Glutamatergic neuron (in vitro differentiated cells): ENCODE measurements around the gene FOXO1. TPM values are rescaled to one million over a fixed set of nuclear protein-coding genes. Genes with fewer than 3 reads are reported as not detected.

Source experiments
- DNase-seq: peaks from one replicate; pipeline ENCODE4 v3.0.0; 2022
- H3K27ac Mint-ChIP-seq: one replicate; pipeline ENCODE4 v1.8.0; 2020; ENCODE audit warnings: mild to moderate bottlenecking, mixed read lengths, inconsistent platforms; ENCODE audit not compliant: unreplicated experiment
- H3K27me3 Mint-ChIP-seq: one replicate; pipeline ENCODE4 v1.8.0; 2020; ENCODE audit warnings: mild to moderate bottlenecking, moderate library complexity, mixed read lengths, inconsistent platforms; ENCODE audit not compliant: unreplicated experiment
- H3K36me3 Mint-ChIP-seq: one replicate; pipeline ENCODE4 v1.8.0; 2020; ENCODE audit warnings: mild to moderate bottlenecking, mixed read lengths, inconsistent platforms; ENCODE audit not compliant: unreplicated experiment
- H3K4me1 Mint-ChIP-seq: one replicate; pipeline ENCODE4 v1.8.0; 2020; ENCODE audit warnings: mild to moderate bottlenecking, low read depth, mixed read lengths, inconsistent platforms; ENCODE audit not compliant: unreplicated experiment
- H3K4me3 Mint-ChIP-seq: one replicate; pipeline ENCODE4 v1.8.0; 2020; ENCODE audit warnings: mild to moderate bottlenecking, mixed read lengths, inconsistent platforms; ENCODE audit not compliant: unreplicated experiment
- H3K9me3 Mint-ChIP-seq: one replicate; pipeline ENCODE4 v1.8.0; 2020; ENCODE audit warnings: mild to moderate bottlenecking, moderate library complexity, mixed read lengths, inconsistent platforms; ENCODE audit not compliant: unreplicated experiment
- total RNA-seq: library from RNA; stranded (reverse); fragmentation: NEBNext Ultra II Directional; extraction: Animal tissue kit (Norgen Biotek cat#: 25700); gene quantifications from one replicate; pipeline ENCODE4 v1.2.1, GENCODE V29; 2021; ENCODE audit not compliant: unreplicated experiment
- TF ChIP-seq, protein P1 (sequence below): fragments of 200-600 bp; sonication (generic); IDR thresholded peaks from one replicate; pipeline ENCODE4 v1.5.0; 2021; ENCODE audit not compliant: partially characterized antibody, unreplicated experiment

The FOXO1 gene
- total RNA-seq, 1 donor from 2014 or later: 1.4 TPM

DNA sequence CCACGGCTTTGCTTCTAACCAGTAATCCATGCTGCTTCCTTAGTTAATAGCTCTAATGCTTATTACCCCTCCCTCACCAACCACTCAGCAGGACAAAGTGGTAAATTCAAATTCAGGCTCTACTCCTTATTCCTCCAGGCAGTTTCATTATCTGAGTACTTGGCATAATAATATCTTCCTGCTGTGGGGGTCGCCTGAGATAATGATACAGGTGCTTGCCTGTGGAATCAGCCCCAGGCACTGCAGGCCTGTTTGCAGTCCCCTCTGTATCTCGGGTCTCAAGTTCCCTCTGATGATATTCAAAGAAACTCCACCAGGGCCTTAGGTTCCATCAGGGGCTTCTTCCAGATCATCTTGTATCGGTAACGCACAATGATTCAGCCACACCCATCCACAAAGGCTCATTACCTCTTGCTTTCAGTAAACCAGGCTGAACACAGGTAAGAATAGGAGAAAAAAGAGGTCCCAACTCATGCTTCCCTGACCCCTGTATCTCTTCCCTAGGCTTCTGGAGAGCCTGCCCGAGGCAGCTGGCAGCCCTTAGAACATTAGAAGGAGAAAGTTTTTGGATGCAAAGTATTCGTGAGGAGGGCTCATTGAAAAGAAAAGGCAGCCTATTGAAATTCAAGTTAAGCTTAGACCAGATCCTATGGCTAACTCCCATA is 14.3 kb upstream of the FOXO1 start:
- Mint-ChIP-seq H3K36me3 (no peaks in the 10 kb centered on the region), H3K4me3 (no peak overlapping the region), H3K4me1 (peaks cover 2% of the 10 kb centered on the region), H3K27ac (no peak overlapping the region), H3K27me3 (no peaks in the 10 kb centered on the region), H3K9me3 (no peaks in the 10 kb centered on the region)
- TF ChIP-seq, protein P1, sequence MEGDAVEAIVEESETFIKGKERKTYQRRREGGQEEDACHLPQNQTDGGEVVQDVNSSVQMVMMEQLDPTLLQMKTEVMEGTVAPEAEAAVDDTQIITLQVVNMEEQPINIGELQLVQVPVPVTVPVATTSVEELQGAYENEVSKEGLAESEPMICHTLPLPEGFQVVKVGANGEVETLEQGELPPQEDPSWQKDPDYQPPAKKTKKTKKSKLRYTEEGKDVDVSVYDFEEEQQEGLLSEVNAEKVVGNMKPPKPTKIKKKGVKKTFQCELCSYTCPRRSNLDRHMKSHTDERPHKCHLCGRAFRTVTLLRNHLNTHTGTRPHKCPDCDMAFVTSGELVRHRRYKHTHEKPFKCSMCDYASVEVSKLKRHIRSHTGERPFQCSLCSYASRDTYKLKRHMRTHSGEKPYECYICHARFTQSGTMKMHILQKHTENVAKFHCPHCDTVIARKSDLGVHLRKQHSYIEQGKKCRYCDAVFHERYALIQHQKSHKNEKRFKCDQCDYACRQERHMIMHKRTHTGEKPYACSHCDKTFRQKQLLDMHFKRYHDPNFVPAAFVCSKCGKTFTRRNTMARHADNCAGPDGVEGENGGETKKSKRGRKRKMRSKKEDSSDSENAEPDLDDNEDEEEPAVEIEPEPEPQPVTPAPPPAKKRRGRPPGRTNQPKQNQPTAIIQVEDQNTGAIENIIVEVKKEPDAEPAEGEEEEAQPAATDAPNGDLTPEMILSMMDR: no peak
- no peak for DNase-seq

DNA sequence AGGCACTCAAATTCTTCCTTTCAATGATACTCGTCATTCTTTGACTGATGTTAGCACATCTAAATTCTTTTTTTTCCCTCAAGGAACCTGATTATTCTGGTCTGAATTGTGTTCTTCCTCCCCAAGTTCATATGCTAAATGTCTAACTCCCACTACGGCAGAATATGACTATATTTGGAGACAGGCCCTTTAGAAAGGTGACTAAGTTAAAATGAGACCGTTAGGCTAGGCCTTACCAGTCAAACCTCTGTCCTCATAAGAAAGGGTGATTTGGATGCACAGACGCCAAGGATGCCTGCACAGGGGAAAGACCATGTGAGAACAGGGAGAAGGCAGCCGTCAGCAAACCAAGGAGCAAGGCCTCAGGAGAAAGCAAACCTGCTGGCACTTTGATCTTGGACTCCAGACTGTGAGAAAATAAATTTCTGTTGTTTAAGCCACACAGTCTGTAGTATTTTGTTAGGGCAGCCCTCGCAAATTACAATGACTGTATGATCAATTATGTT is 13.1 kb upstream of the FOXO1 start:
- H3K4me1 Mint-ChIP-seq: peaks cover 2% of the 10 kb centered on the region
- DNase-seq: no peak
- H3K9me3 Mint-ChIP-seq: no peaks in the 10 kb centered on the region
- H3K27ac Mint-ChIP-seq: no peak overlapping the region
- H3K4me3 Mint-ChIP-seq: no peak overlapping the region
- no peaks in the 10 kb centered on the region for H3K36me3 Mint-ChIP-seq
- H3K27me3 Mint-ChIP-seq: no peaks in the 10 kb centered on the region
- TF ChIP-seq, protein P1: no peak

DNA sequence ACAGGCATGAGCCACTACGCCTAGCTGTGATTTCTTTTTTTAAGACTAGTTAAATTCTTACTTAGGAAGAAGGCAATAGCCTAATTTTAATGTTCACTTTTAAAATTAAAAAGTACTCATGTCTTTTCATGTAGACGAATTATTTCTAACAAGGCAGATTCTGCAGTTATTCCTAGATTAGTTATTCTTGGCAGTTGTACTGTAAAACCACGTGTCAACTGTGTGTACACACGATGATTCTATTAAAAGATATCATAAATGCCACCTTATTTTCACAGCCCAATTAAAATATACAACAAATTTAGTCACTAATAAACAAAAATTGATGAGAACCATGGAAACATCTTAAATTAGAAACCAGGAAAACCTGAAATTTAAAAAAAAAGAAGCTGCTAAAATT is 10.6 kb upstream of the FOXO1 start:
- DNase-seq: no peak
- no peak overlapping the region for H3K27ac Mint-ChIP-seq
- TF ChIP-seq, protein P1: no peak
- no peak overlapping the region for H3K4me3 Mint-ChIP-seq
- H3K4me1 Mint-ChIP-seq: peaks cover 4% of the 10 kb centered on the region
- H3K36me3 Mint-ChIP-seq: no peaks in the 10 kb centered on the region
- H3K9me3 Mint-ChIP-seq: no peaks in the 10 kb centered on the region
- H3K27me3 Mint-ChIP-seq: no peaks in the 10 kb centered on the region

DNA sequence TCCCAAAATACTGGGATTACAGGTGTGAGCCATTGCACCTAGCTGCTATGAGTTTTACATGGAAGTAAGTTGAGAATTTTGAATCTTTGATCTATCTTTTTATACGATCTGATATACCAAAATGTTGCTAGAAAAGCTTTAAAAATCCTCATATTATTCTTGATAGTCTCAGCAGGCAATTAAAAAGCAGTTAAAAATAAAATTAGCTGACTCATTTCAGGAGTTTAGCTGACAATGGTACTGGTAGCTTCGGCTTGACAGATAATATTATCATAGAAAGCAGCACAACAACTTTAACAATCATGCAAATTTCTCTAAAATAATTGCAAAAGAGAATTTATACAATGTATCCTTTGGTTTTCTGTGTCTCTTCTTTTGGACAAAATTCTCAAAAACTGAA is 9.6 kb upstream of the FOXO1 start:
- DNase-seq: no peak
- H3K27me3 Mint-ChIP-seq: no peaks in the 10 kb centered on the region
- H3K27ac Mint-ChIP-seq: no peak overlapping the region
- H3K4me3 Mint-ChIP-seq: no peak overlapping the region
- TF ChIP-seq, protein P1: no peak
- H3K4me1 Mint-ChIP-seq: peaks cover 4% of the 10 kb centered on the region
- no peaks in the 10 kb centered on the region for H3K9me3 Mint-ChIP-seq
- H3K36me3 Mint-ChIP-seq: no peaks in the 10 kb centered on the region

DNA sequence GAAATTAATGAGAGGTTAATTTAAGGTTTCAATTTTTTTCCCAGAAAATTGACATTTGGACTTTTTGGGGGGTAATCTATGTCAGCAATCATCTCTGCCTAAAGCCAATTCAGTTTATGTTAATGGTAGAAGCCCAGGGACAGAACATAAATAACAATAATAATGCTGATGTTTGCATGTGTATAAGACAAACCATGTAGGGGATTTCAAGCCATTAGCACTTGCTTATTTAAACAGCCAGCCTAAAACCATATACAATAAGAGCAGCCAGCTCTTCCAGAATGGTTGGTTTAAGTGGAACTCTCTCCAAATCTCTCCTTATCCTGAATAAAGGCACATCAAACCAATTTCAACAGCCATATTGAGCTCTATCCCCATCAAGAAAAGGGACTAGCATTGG is 7.0 kb upstream of the FOXO1 start:
- TF ChIP-seq, protein P1: no peak
- H3K4me3 Mint-ChIP-seq: no peak overlapping the region
- DNase-seq: no peak
- no peaks in the 10 kb centered on the region for H3K9me3 Mint-ChIP-seq
- no peak overlapping the region for H3K27ac Mint-ChIP-seq
- no peaks in the 10 kb centered on the region for H3K27me3 Mint-ChIP-seq
- peaks cover 4% of the 10 kb centered on the region for H3K4me1 Mint-ChIP-seq
- no peaks in the 10 kb centered on the region for H3K36me3 Mint-ChIP-seq
